K562 (cell line): Measurements from ENCODE around the gene AMIGO1. TPM values are rescaled to one million over a fixed set of nuclear protein-coding genes. Genes with fewer than 3 reads are reported as not detected.

Experiments used
- CEBPB ChIP-seq: fragments of 450-650 bp; IDR thresholded peaks from 2 replicates; pipeline ENCODE4 v1.6.1; 2016; ENCODE audit warnings: missing genetic modification characterization, missing compliant biosample characterization
- EP300 ChIP-seq: IDR thresholded peaks from 2 replicates; pipeline ENCODE4 v1.6.1; 2012; ENCODE audit warnings: low read length, improper control_type of control experiment
- FOSL1 ChIP-seq: fragments of 200-800 bp; sonication (Bioruptor generic); conservative IDR thresholded peaks from 2 replicates; pipeline ENCODE4 v1.6.1; 2016; ENCODE audit warnings: missing genetic modification characterization, missing compliant biosample characterization
- GTF2A2 ChIP-seq: IDR thresholded peaks from 2 replicates; pipeline ENCODE4 v1.6.1; 2016; ENCODE audit warnings: mild to moderate bottlenecking, missing genetic modification characterization, missing compliant biosample characterization
- MYBL2 ChIP-seq, 2 experiments: fragments of 450-650 bp in 1 of 2; sonication (generic) in 1 of 2; formaldehyde crosslinking in 1 of 2; IDR thresholded peaks; 2 replicates each; pipeline versions ENCODE4 v1.6.1 to v1.8.1; 2017 to 2022; ENCODE audit warnings: borderline replicate concordance in 1 of 2, inconsistent platforms in 1 of 2, low read depth in 1 of 2, mild to moderate bottlenecking in 1 of 2, missing genetic modification reagents in 1 of 2, moderate library complexity in 1 of 2
- NCOA1 ChIP-seq: fragments of 450-650 bp; IDR thresholded peaks from 2 replicates; pipeline ENCODE4 v1.6.1; 2016; ENCODE audit warnings: low read depth
- POLR2A ChIP-seq: fragments of 450-650 bp; conservative IDR thresholded peaks from 2 replicates; pipeline ENCODE4 v1.6.1; 2016
- RB1 ChIP-seq: fragments of 450-650 bp; IDR thresholded peaks from 2 replicates; pipeline ENCODE4 v1.6.1; 2017; ENCODE audit warnings: low read depth, mild to moderate bottlenecking
- RBM17 ChIP-seq: fragments of 200-400 bp; formaldehyde crosslinking; IDR thresholded peaks from 2 replicates; pipeline ENCODE4 v1.6.1; 2017; ENCODE audit warnings: low read depth, mild to moderate bottlenecking, low read length, borderline replicate concordance
- SMAD1 ChIP-seq: fragments of 150-350 bp; IDR thresholded peaks from 2 replicates; pipeline ENCODE4 v1.6.1; 2014; ENCODE audit warnings: low read length, low read depth; ENCODE audit not compliant: partially characterized antibody
- TCFL5 ChIP-seq: fragments of 250-450 bp; sonication (Bioruptor Pico); conservative IDR thresholded peaks from 2 replicates; pipeline ENCODE4 v1.6.1; 2021; ENCODE audit warnings: mild to moderate bottlenecking, moderate library complexity, matching md5 sums
- polyA plus RNA-seq, 8 experiments: library from polyadenylated mRNA; depleted of rRNA in 4 of 8; stranded (reverse) in 5 of 8; unstranded in 3 of 8; fragments of >200 nt; fragmentation: Nextera tagmentation in 2 of 8; fragmentation: Illumina TruSeq in 1 of 8; extraction: Ambion mirVana in 2 of 8; extraction: Trizol in 1 of 8; gene quantifications; 2 replicates each; pipeline versions ENCODE4 v1.2.1 to v1.2.3, GENCODE V29; 2011 to 2014; ENCODE audit warnings: inconsistent platforms in 1 of 8, missing spikeins in 1 of 8
- total RNA-seq, 7 experiments: library from RNA; depleted of rRNA in 6 of 7; stranded (reverse); fragments of >200 nt in 6 of 7; fragmentation: Illumina TruSeq in 2 of 7; extraction: Trizol in 2 of 7; gene quantifications; 2 replicates each; pipeline versions ENCODE4 v1.2.1 to v1.2.3, GENCODE V29; 2011 to 2021; ENCODE audit warnings: low replicate concordance in 1 of 7
- TF ChIP-seq, protein P1 (sequence below): sonication (generic); formaldehyde crosslinking; IDR thresholded peaks from 2 replicates; pipeline ENCODE4 v1.8.0; 2022; ENCODE audit warnings: mild to moderate bottlenecking, missing genetic modification reagents
- TF ChIP-seq, protein P2 (sequence below): fragments of 250-450 bp; sonication (Bioruptor Pico); IDR thresholded peaks from 2 replicates; pipeline ENCODE4 v1.5.0; 2022; ENCODE audit warnings: mild to moderate bottlenecking
- TF ChIP-seq, protein P3 (sequence below), 3 experiments: fragments of 200-800 bp in 1 of 3; fragments of 250-450 bp in 1 of 3; fragments of 450-650 bp in 1 of 3; sonication (Bioruptor Pico) in 1 of 3; sonication (Bioruptor generic) in 1 of 3; formaldehyde crosslinking in 1 of 3; IDR thresholded peaks; 2 replicates each; pipeline versions ENCODE4 v1.6.1 to v1.8.0; 2016 to 2022; ENCODE audit warnings: mild to moderate bottlenecking in 2 of 3, missing genetic modification characterization in 2 of 3, missing compliant biosample characterization in 1 of 3, moderate library complexity in 1 of 3
- TF ChIP-seq, protein P4 (sequence below): IDR thresholded peaks from 2 replicates; pipeline ENCODE4 v1.6.1; 2011; ENCODE audit warnings: borderline replicate concordance, low read depth, mild to moderate bottlenecking, moderate library complexity, low read length; ENCODE audit not compliant: insufficient read depth, poor library complexity, severe bottlenecking

Gene AMIGO1
- total and polyA plus RNA-seq, 9 of the 15 experiments (the other 6 are each of a cell fraction or from before 2014, with no cell fraction given): 0.24 to 1.0 (median 0.54) TPM

DNA sequence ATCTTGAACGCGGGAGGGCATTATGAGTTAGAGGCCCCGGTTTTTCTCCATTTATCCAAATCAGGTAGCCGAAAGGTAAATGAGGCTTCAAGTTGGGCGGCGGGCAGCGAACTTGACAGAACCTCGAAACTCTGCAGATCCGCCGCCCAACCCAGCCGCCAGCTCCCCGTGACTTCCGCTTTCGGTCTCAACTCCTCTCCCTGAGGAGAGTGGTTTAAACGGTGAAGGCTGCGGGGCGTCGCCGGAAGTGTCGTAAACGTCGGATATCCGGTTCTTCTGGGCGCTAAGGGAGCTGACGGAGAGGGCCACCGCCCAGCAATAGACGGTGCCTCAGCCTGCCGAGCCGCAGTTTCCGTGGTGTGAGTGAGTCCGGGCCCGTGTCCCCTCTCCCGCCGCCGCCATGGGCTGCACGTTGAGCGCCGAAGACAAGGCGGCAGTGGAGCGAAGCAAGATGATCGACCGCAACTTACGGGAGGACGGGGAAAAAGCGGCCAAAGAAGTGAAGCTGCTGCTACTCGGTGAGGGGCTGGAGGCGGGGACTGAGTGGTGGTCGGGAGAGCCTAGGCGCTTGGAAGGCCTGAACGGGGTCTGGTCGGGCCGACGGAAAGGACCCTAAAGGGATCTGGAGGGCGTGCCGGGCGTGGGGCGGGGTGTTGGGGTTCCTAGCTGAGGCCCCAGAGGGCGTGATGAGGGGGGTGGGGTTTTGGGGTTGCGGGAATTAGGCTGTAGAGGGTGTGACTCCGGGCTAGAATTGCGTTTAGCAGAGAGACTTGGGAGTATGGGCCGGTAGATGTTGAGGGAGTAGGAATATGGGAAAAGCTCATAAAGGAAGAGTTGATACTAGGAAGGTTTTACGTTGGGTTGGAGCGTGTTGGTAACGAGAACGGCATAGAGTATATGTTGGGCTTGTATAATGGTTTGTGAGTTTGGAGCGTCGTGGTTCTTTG is 39.1 kb upstream of the AMIGO1 start, which contains the start of gene GNAI3 (continued):
- TF ChIP-seq, protein P1, sequence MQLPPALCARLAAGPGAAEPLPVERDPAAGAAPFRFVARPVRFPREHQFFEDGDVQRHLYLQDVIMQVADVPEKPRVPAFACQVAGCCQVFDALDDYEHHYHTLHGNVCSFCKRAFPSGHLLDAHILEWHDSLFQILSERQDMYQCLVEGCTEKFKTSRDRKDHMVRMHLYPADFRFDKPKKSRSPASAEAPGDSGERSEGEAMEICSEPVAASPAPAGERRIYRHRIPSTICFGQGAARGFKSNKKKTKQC (CRISPR knock-in tag): peak; percentile 83; the same call in 1 of the 2 replicates
- TF ChIP-seq, protein P2, sequence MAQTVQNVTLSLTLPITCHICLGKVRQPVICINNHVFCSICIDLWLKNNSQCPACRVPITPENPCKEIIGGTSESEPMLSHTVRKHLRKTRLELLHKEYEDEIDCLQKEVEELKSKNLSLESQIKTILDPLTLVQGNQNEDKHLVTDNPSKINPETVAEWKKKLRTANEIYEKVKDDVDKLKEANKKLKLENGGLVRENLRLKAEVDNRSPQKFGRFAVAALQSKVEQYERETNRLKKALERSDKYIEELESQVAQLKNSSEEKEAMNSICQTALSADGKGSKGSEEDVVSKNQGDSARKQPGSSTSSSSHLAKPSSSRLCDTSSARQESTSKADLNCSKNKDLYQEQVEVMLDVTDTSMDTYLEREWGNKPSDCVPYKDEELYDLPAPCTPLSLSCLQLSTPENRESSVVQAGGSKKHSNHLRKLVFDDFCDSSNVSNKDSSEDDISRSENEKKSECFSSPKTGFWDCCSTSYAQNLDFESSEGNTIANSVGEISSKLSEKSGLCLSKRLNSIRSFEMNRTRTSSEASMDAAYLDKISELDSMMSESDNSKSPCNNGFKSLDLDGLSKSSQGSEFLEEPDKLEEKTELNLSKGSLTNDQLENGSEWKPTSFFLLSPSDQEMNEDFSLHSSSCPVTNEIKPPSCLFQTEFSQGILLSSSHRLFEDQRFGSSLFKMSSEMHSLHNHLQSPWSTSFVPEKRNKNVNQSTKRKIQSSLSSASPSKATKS: no peak
- peak; percentile 31 for TF ChIP-seq NCOA1
- TF ChIP-seq MYBL2 (IDR thresholded peaks at IDR 0.05; ENCODE audit: low read depth): no peak
- TF ChIP-seq MYBL2 (CRISPR knock-in tag; IDR thresholded peaks at IDR 0.05; ENCODE audit: borderline replicate concordance): no peak
- peak; percentile 98 for TF ChIP-seq POLR2A
- TF ChIP-seq, protein P3, sequence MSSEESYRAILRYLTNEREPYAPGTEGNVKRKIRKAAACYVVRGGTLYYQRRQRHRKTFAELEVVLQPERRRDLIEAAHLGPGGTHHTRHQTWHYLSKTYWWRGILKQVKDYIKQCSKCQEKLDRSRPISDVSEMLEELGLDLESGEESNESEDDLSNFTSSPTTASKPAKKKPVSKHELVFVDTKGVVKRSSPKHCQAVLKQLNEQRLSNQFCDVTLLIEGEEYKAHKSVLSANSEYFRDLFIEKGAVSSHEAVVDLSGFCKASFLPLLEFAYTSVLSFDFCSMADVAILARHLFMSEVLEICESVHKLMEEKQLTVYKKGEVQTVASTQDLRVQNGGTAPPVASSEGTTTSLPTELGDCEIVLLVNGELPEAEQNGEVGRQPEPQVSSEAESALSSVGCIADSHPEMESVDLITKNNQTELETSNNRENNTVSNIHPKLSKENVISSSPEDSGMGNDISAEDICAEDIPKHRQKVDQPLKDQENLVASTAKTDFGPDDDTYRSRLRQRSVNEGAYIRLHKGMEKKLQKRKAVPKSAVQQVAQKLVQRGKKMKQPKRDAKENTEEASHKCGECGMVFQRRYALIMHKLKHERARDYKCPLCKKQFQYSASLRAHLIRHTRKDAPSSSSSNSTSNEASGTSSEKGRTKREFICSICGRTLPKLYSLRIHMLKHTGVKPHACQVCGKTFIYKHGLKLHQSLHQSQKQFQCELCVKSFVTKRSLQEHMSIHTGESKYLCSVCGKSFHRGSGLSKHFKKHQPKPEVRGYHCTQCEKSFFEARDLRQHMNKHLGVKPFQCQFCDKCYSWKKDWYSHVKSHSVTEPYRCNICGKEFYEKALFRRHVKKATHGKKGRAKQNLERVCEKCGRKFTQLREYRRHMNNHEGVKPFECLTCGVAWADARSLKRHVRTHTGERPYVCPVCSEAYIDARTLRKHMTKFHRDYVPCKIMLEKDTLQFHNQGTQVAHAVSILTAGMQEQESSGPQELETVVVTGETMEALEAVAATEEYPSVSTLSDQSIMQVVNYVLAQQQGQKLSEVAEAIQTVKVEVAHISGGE (CRISPR knock-in tag; IDR thresholded peaks at IDR 0.05): peak; percentile 27 to 91 (median 60); a peak in 4 of 6 replicates
- TF ChIP-seq, protein P4, sequence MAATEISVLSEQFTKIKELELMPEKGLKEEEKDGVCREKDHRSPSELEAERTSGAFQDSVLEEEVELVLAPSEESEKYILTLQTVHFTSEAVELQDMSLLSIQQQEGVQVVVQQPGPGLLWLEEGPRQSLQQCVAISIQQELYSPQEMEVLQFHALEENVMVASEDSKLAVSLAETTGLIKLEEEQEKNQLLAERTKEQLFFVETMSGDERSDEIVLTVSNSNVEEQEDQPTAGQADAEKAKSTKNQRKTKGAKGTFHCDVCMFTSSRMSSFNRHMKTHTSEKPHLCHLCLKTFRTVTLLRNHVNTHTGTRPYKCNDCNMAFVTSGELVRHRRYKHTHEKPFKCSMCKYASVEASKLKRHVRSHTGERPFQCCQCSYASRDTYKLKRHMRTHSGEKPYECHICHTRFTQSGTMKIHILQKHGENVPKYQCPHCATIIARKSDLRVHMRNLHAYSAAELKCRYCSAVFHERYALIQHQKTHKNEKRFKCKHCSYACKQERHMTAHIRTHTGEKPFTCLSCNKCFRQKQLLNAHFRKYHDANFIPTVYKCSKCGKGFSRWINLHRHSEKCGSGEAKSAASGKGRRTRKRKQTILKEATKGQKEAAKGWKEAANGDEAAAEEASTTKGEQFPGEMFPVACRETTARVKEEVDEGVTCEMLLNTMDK: no peak
- TF ChIP-seq RBM17: no peak
- peak; percentile 90 for TF ChIP-seq SMAD1
- TF ChIP-seq FOSL1 (tag): peak; percentile 53
- TF ChIP-seq TCFL5 (CRISPR knock-in tag): no peak
- TF ChIP-seq RB1: no peak; the same call in 1 of the 2 replicates
- 0 out of 2 replicates have a peak, but pooled peaks have one; percentile 16 for TF ChIP-seq GTF2A2 (tag)
- TF ChIP-seq CEBPB: no peak
- no peak for TF ChIP-seq EP300
